HG03039 (cell line): ENCODE data around the gene CLCA2.
A peak's percentile ranks its signal among the peaks of the same experiment; 100 is the strongest.

Experiments
- ATAC-seq: cut with Tn5 transposase; IDR thresholded peaks from one replicate; pipeline ENCODE4 v1.9.1; 2021; ENCODE audit warnings: mild to moderate bottlenecking, moderate library complexity; ENCODE audit not compliant: unreplicated experiment

CLCA2 gene

DNA sequence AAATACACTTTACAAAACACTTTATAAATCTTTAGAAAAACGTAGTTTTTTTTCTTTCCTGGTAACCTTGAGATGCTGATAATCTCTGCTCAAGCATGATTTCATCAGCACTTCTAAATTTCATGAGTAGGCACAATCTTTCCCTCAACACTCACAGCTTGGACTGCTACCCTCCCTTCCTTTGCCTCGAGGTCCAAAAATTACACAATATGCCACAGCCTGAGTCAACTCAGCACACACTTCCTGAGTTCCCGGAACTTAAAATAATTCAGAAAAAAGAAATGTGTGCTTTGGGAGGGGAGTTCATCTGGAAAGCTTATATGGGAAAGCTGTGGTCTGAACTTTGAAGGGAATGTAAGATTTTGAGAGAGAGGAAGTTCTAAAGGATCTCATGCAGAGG is 5.9 kb downstream of the CLCA2 start:
- no peak for ATAC-seq

DNA sequence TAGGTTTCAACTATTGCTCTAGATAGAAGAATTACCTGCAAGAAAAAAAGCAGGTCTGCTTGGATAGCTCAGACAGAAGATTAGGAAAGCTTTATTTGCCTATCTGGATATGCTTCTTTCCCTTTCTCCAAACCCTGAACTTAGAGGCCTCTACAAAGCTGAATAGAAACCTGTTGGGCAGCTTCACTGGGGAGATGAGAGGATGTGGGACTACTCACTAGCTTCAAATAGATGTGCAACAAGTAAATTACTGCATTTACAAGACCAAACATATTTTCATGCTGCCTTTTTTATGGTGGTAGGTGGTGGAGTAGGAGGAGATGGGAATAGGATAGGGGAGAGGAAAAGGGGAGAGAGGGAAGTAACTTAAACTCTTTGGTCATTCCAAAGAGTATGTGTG is 6.4 kb downstream of the CLCA2 start:
- ATAC-seq = no peak

DNA sequence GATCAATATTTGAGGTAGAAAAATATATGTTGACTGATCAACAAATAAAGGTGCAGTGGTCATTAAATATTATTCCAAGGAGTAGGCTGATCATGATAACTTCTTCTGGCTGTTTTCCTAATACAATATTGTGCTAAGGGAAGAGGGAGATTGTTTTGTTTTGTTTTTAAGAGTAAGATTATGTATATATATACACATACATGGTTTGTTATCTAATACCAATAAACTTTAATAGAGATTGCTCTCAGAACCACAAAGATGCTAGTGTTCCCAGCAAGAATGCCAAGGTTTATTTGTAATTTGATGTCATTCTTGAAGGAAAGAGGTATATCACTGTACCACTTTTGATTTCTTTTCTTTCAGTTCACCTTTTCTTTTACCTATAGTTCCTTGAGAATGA is 10.1 kb downstream of the CLCA2 start:
- no peak for ATAC-seq

DNA sequence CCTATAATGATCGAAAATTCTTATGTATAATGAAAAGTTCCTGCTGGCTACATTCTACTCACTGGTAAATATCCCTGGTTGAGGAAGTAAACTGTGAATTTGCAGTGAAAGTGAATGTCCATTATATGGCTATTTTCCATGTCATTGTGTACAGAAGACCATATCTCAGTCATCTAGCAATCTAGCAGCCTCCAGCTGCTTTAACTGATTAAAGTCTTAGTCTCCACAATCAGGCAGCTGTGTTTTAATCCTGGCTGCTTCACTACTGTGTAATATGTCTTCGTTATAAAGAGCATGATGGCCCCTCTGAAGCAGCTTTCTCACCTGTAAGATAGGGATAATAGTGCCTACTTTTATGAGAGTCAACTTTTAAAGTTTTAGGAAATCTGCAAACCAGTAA is 11.4 kb downstream of the CLCA2 start:
- no peak for ATAC-seq

DNA sequence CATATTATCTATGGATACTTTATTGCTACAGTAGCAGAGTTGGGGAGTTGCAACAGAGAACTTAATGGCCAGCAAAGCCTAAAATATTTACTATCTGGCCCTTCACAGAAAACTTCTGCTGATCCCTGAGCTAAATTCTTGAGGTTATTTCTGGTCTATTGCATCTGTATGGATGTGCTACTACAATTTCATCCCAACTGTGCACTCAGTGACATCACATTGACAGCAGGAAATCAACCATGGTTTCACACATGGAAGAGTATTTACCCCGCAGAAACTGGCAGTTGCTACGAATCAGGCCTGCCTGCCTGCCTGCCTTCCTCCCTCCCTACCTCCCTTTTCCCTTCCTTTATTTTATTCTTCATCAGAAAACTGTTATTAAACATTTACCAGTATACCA is 12.1 kb downstream of the CLCA2 start:
- no peak for ATAC-seq

DNA sequence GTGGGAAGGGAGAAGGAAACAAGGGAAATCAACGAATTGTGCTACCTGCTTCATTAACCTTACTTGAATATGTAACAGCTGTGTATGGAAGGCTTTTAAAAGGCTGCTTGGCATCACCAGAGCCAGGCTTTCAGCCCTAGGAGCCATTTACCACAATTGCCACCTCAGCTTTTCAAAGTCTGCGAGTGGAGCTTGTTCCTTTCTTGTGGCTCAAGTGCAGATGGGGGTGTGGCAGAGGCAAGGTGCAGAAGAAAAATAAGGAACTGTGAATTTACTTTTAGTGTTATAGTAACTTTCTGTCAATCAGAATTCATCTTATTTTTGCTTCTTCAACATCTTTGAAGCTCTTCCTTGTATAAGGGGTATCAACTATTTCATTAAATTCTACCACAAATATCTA is 17.6 kb downstream of the CLCA2 start:
- ATAC-seq = no peak

DNA sequence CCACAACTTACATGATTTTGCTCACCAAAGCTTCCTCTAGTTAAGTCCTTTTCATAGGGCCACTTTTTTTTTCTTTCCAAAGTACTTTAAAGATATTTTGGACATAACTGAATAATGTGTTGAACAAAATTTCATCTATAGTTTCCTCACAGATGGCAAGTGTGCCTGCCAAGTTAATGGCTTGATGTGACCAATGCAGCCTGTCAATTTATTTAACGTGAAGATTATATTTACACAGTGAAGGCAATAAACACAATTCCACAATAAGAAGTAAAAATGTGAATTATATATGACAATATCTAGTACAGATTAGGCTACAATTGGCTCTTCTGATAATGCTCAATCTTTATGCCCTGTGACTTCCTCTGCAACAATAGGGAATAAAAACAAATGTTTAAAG is 18.0 kb downstream of the CLCA2 start:
- no peak for ATAC-seq

DNA sequence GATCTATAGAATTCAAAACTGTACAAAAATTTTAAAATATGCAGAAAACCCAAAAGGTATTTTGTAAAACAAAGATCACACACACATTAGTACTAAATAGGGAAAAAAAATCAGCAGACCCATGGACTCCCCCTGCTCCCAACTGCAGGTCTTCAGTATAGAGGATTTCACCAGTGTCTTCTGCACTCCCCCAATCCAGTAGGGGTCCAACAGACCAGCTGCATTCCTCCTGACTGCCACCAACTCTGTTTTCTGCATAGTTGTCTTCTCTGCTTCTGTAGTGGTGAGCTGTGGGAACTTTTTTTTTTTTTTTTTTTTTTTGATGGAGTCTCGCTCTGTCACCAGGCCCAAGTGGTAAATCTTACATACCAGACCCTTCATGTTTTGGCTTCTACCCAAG is 21.9 kb downstream of the CLCA2 start:
- ATAC-seq = no peak

DNA sequence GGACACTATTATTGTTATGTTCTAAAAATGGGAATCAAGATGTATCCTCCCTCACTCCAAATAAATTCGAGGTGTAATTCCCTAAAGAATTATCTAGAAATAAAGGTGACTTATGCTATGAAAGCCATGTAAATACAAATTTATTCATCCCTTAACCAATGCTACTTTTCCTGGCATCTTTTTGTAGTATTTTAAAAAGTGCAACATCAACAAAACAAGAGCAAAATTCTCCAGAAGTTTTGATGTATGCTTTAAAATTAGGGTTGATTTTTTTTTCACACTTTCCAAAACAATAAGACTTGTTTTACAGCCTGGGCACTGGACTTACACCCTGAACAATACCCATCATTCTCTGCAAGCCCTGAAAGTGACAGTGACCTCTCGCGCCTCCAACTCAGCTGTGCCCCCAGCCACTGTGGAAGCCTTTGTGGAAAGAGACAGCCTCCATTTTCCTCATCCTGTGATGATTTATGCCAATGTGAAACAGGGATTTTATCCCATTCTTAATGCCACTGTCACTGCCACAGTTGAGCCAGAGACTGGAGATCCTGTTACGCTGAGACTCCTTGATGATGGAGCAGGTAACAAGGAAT is 23.3 kb downstream of the CLCA2 start:
- no peak for ATAC-seq

DNA sequence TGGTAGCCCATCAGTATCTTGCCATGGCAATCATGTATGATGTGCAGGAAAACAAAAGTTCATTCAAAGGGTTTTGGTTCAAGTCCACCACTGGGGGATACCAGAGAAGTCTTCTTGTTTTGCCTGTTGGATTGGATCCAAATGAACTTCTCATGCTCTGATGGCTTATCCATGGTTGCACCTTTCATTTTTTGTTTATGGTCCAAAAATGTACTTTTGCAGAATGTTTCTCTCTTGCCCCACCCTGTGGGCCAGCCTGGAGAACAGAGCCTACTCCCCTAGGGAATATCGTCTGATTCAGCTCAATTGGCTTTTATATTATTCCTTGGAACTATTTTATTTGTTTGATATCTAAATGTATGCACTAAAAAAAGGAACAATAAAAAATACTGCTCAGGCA is 24.7 kb downstream of the CLCA2 start:
- ATAC-seq = no peak

DNA sequence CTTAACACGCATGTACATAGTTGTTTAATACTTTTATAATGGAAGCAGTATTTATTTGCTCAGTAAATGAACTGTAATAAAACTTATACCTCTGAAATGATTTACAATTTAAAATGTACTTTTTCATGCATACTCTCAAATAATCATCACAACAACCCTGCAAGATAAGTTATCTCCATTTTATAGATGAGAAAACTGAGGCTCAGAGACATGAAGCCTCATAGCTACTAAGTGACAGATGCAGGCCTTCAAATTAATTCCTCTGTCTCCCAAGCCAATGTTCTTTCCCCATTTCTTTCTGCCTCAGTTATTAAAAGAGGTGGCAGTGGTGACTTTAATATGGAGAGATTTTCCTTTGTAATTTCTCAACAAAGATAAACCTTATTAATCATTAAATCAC is 25.1 kb downstream of the CLCA2 start:
- no peak for ATAC-seq

DNA sequence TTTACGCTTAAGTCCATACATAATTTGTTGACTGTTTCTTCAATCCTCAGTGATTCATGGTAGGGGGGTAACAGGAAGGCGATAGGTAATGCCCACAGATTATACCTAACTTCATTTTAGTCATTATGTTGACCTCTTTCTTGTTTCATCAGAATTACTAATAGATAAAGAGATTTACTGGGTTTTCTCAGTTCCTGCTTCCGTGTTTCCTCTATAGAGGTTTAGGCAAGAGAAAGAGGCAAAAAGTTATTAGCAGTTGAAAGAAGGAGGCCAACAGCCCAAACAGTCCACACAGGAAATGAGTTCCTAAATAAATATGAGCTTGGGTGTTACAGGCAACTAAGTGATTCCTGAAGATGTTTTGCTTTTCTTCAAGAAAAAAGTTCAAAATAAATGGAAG is 26.9 kb downstream of the CLCA2 start:
- no peak for ATAC-seq

DNA sequence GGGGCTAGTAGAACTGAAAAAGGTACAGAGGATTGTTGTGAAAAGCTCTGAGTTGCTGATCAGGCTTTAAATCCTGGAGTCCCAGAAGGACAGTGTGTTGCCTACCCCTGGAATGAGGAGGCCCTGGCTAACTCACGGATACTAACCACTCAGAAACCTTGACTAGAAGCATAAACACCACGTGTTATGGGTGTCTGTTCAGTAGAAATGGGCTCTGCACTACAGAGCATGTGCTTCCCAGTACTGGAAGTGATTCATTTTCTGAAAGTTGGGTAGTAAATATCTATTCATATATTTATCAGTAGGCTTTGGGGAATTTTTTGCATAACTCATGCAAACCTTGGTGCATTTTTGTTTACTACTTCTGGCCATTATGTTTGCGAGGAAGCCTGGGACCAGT is 29.7 kb downstream of the CLCA2 start:
- ATAC-seq = peak; percentile 65

DNA sequence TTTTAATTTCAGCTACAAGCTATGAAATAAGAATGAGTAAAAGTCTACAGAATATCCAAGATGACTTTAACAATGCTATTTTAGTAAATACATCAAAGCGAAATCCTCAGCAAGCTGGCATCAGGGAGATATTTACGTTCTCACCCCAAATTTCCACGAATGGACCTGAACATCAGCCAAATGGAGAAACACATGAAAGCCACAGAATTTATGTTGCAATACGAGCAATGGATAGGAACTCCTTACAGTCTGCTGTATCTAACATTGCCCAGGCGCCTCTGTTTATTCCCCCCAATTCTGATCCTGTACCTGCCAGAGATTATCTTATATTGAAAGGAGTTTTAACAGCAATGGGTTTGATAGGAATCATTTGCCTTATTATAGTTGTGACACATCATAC is 31.1 kb downstream of the CLCA2 start:
- no peak for ATAC-seq

DNA sequence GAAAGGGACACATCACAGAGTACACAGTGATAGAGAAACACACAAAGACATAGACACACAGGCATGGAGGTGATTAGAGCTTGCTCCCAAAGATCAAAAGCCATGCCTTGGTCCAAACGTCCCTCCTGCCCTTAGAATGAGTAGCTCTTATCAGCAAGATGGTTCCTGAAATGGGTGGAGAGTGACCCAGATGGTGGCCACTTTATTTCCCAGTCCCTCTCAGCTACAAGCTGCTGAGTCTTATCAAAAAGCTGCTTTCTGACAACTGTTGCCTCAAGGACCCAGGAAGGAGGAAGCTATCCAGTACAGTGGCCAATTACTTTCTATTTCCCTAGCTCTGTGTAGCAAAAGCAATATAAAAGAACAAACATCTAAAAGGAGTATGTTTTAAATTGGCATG is 37.0 kb downstream of the CLCA2 start:
- no peak for ATAC-seq

DNA sequence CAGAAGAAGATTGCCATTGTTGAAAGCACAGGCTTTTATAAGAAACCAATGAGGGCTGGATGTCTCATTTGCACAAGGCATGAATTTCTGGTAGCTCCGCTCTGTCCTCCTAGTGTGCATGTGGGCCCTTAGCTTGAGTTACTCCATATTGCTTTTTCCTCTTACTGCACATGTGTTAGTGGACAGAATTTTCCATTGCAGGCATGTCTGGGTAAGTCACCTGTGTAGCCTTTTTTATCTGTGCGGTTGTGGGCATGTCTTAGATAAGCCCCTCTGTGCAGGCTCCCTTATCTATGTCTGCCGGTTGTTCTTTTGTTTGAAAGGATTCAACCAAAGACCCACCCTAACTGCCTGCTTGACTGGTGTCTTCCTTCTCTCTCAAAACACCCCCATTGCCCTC is 37.5 kb downstream of the CLCA2 start:
- ATAC-seq = no peak

DNA sequence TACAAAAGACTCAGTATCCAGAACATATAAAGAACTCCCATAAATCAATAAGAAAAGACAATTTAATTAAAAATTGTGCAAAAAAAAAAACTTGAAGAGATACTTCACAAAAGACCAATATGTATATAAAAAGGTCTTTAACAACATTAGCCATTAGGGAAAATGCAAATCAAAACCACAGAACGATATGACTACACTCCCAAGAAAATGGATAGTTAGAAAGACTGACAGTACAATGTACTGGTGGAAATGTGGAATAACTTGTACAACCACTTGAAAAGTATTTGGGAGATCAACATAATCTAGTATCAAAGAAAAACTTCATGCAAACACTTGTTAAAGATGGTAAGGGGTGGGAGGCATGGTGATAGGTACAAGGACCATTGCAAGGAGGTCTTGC is 40.8 kb downstream of the CLCA2 start:
- ATAC-seq = peak; percentile 58

DNA sequence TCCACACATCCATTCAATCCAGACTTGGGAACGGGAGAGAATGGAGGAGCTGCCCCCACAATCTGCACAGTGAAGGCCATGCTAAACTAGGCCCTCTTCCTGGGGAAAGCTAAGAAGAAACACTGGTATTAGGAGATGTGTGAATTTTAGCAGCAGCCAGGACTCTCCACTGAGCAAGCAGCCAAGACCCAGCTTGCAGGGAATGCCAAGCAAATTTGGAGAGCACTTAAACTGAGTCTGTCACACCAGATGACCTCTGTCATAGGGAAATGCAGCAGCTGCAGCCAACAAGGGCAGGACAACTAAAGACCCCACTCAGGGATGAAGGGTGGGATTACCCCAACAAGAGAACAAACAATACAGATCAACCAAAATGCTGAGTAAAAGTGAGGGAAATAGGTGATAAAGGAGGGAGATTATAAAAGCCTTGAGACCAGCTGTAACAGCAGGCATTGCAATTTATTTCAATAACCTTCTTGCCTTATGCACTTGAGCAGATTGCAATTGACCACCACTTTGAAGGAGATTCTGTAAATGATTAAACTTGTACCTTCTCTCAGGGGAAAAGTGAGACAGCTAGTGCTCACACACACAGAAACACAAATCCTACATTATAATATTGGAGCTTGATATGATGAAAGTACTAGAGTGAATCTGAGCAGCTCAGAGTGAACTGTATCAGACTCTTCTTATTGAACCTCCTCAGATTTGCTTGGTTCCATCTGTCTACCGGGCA is 42.3 kb downstream of the CLCA2 start:
- ATAC-seq = no peak

DNA sequence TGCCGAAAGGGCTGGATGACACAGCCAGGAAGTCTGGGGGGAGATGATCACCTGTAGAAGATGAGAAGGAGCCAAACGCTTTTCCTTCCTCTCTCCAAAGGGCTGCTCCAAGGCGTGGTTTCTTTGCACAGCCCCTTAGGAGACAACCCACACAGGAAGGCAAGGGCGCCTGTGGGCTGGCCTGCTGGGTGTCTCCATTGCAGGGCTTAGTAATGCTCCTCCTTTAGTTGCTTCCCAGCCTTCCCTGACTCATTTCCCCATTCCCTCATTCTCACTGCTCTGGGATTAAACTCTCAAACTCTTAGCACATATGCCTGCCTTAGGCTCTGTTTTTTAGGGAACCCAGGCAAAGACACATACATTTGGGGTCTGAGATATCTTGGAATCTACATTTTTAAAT is 43.0 kb downstream of the CLCA2 start:
- ATAC-seq = no peak

DNA sequence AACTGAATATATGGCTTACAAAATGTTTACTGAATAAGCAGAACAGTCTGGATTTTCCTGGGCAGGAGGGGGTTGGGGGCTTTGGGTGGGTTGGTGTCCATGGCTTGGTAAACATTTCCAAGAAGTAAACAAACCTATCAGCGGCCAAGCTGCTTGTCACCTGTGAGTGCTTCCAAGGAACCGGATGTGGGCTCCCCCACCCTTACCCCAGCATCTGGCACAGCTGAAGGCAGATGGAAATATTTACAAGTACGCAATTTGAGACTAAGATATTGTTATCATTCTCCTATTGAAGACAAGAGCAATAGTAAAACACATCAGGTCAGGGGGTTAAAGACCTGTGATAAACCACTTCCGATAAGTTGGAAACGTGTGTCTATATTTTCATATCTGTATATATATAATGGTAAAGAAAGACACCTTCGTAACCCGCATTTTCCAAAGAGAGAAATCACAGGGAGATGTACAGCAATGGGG is 44.6 kb downstream of the CLCA2 start, which contains the start of gene CLCA1:
TSS of gene CLCA1 (plus strand) at position 427 of the 477 bp plus-strand sequence. CDS start at position 472, 45 bp downstream.
- no peak for ATAC-seq

DNA sequence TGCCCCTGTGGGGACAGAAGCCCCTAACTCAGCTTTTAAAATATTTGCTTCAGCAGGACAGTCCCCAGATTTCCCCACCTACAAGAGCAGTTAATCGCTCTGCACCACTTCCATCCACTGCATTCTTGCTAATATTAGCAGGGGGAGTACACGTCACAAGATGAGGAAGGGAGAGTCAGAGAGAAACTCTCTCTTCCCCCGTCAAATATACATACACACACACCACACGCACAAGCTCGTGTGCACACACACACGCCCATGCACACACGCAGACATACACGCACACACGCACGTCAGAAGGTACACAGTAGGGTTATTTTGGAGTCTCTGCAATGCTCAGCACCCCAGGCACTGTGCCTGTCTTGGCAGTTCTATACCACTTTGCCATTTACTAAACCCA is 46.9 kb downstream of the CLCA2 start:
- peak; percentile 56 for ATAC-seq

DNA sequence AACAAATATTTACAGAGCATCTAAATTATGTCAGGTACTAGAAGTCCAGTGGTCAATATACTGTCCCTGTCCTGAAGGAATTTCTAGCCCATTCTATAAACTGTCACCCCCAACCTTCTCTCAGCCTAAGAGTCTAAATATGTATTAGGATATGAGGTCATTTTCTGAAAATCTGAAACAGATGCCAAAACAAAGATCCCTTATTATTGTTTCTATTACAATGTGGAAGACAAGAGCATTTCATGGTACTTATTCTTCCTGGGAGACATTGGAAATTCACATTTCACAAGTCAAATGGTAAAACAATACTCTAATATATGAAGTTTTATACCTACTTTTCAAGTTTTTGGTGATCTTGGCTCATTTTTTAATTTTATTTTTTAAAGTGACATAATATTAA is 47.3 kb downstream of the CLCA2 start:
- no peak for ATAC-seq

DNA sequence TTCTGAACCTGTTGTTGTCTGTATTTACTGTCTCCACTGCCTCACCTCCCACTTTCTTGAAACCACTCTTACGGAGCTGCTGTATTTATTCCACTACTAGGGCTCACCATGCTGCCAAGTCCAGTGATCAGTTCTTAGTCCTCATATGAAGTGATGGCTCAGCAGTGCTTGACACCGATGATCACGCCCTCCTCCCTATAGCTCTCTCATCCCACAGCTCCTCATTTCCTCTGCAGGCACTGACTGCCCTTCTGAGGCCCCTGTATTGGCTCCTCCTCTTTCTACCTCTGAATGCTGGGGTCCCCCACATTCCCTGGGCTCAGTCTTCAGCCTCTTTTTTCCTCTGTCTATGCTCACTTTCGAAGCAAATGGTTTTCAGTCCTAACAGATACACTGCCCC is 48.2 kb downstream of the CLCA2 start:
- no peak for ATAC-seq
